HG03558 (cell line): ENCODE data around the gene SYNRG.
"Not testable (repeated sequence)": the region's sequence is repeated elsewhere in the genome, so short reads cannot be mapped to it uniquely, and the experiment has no call there.

ENCODE experiments used
- ATAC-seq: cut with Tn5 transposase; IDR thresholded peaks from one replicate; pipeline ENCODE4 v1.9.1; 2021; ENCODE audit warnings: moderate number of reproducible peaks; ENCODE audit not compliant: unreplicated experiment; ENCODE audit errors: extremely low read depth

SYNRG gene

GRCh38 chr17:37609170-37610040, at the start of gene SYNRG:
Gene SYNRG (minus strand): TSS chr17:37609418. CDS start chr17:37609355, 63 bp downstream.
- peak; percentile 69 for ATAC-seq

GRCh38 chr17:37657202-37657601, 48.0 kb upstream of the SYNRG start:
- no peak for ATAC-seq

- ATAC-seq, result no peak
These were observed 42.6 kb upstream of the SYNRG start for GRCh38 chr17:37651849-37652248.

- no peak for ATAC-seq
These were observed 41.3 kb upstream of the SYNRG start for GRCh38 chr17:37650419-37651003.

- ATAC-seq, result no peak
These were observed 39.3 kb upstream of the SYNRG start for GRCh38 chr17:37648555-37648954.

- ATAC-seq, result no peak
These were observed 38.6 kb upstream of the SYNRG start for GRCh38 chr17:37647856-37648255.

GRCh38 chr17:37643869-37644268, 34.7 kb upstream of the SYNRG start:
- ATAC-seq, result no peak

- no peak for ATAC-seq
These were observed 34.0 kb upstream of the SYNRG start, which contains the start of gene DDX52 for GRCh38 chr17:37643118-37643766. Gene DDX52 (minus strand): TSS chr17:37643446. CDS start chr17:37643420, 26 bp downstream.

- ATAC-seq, result no peak
These were observed 33.5 kb upstream of the SYNRG start for GRCh38 chr17:37642681-37643080.

GRCh38 chr17:37640015-37640414, 30.8 kb upstream of the SYNRG start:
- ATAC-seq, result no peak

GRCh38 chr17:37637956-37638355, 28.7 kb upstream of the SYNRG start:
- ATAC-seq, result no peak

- ATAC-seq, result not testable (repeated sequence)
These were observed 7.2 kb upstream of the SYNRG start for GRCh38 chr17:37616430-37616829.

- no peak for ATAC-seq
These were observed 5.6 kb upstream of the SYNRG start for GRCh38 chr17:37614823-37615222.

- ATAC-seq, result no peak
These were observed 5.2 kb upstream of the SYNRG start for GRCh38 chr17:37614391-37614790.

- no peak for ATAC-seq
These were observed 1.8 kb upstream of the SYNRG start for GRCh38 chr17:37610971-37611370.

GRCh38 chr17:37610041-37610420, 813 bp upstream of the SYNRG start:
- not testable (repeated sequence) for ATAC-seq

GRCh38 chr17:37608351-37609169, 658 bp downstream of the SYNRG start:
- peak; percentile 3 for ATAC-seq

- no peak for ATAC-seq
These were observed 1.4 kb downstream of the SYNRG start for GRCh38 chr17:37607637-37608331.

- no peak for ATAC-seq
These were observed 3.3 kb downstream of the SYNRG start for GRCh38 chr17:37605813-37606505.
